ENCODE measurements around the gene PKP4. TPM values are rescaled to one million over a fixed set of nuclear protein-coding genes. Genes with fewer than 3 reads are reported as not detected.
A peak's percentile ranks its signal among the peaks of the same experiment; 100 is the strongest.

PKP4 gene
- total and polyA plus RNA-seq, 2 of the 8 experiments (the other 6 are each of a cell fraction or from before 2014, with no cell fraction given), result 48.2 to 88.0 TPM

GRCh38 chr2:158619496-158619895, 162.7 kb downstream of the PKP4 start:
- no peaks in the 10 kb centered on the region for H3K4me1 ChIP-seq (replicated peaks in 1 of 4; ENCODE audit: control insufficient read depth in 3 of 4, insufficient read depth in 4 of 4, low read length in 3 of 4)
- H3K56ac ChIP-seq (replicated peaks; ENCODE audit: insufficient read length, low read depth, low read length), result no peak overlapping the region
- no peak overlapping the region for H3K23ac ChIP-seq (ENCODE audit: insufficient read length)
- H2AK5ac ChIP-seq (ENCODE audit: low read depth, low read length), result no peak overlapping the region
- no peaks in the 10 kb centered on the region for H4K20me1 ChIP-seq (replicated peaks in 1 of 2; ENCODE audit: control insufficient read depth in 1 of 2, insufficient read depth in 2 of 2, low read length in 2 of 2)
- ChIA-PET CTCF (ENCODE audit: partially characterized antibody) (interaction anchor here (0.6 to 1.7 kb wide), 11 partner anchors 9 to 585 kb away, joined by 3 to 5 read pairs (median 3); no protein-coding TSS in a partner anchor), POLR2A (ENCODE audit: partially characterized antibody) (interaction anchor here (1.2 to 1.3 kb wide), 2 partner anchors 16 to 36 kb away, joined by 3 read pairs; no protein-coding TSS in a partner anchor)
- 0 out of 2 replicates have a peak overlapping the region, but pooled peaks have one; percentile 36 for H3K27ac ChIP-seq (ENCODE audit: low read depth, low read length)
- WGBS, 2 experiments (ENCODE audit: extremely low coverage in 1 of 2, insufficient coverage in 1 of 2, insufficient read length in 1 of 2, insufficient replicate concordance in 2 of 2, low coverage in 1 of 2, low lambda C conversion rate in 2 of 2, missing lambda C conversion rate in 1 of 2), result 93% methylated on average over 2 of the region's 2 CpGs; no CpG with 5 or more reads in 1 of the 2 experiments
- no peak overlapping the region for H3K9ac ChIP-seq (replicated peaks in 1 of 4; ENCODE audit: extremely low read depth in 1 of 4, low read depth in 3 of 4, low read length in 3 of 4)
- no peak overlapping the region for H3K4me3 ChIP-seq (ENCODE audit: extremely low read depth in 1 of 4, insufficient read depth in 2 of 4, low read depth in 3 of 4, low read length in 4 of 4)
- no peaks in the 10 kb centered on the region for H3K9me3 ChIP-seq (ENCODE audit: insufficient read depth in 2 of 2, low read depth in 1 of 2, low read length in 1 of 2)
- H4K8ac ChIP-seq (ENCODE audit: extremely low read depth, insufficient read depth, low read length), result no peak overlapping the region
- no peak overlapping the region for H2AFZ ChIP-seq (ENCODE audit: low read length)
- FAIRE-seq (peak; percentile 28), DNase-seq (ENCODE audit: low read depth in 1 of 2, low spot score in 2 of 2) (no peak)
- no peak overlapping the region for H4K91ac ChIP-seq (replicated peaks; ENCODE audit: insufficient read length, low read length)
- peaks cover 2 to 40% (median 22%) of the 10 kb centered on the region in 4 experiments; a peak in 7 of 8 replicates for H3K36me3 ChIP-seq (ENCODE audit: control insufficient read depth in 2 of 4, insufficient read depth in 4 of 4, low read length in 3 of 4)
- no peak overlapping the region for H3K4me2 ChIP-seq (ENCODE audit: insufficient read depth in 1 of 2, low read depth in 2 of 2, low read length in 2 of 2)
- H3K79me1 ChIP-seq (ENCODE audit: low read depth, low read length), result no peaks in the 10 kb centered on the region
- H2BK15ac ChIP-seq (ENCODE audit: low read length), result no peak overlapping the region
- H2BK12ac ChIP-seq (ENCODE audit: low read depth, low read length), result no peak overlapping the region
- H3K14ac ChIP-seq (ENCODE audit: insufficient read length), result no peak overlapping the region
- no peak for TF ChIP-seq TEAD4 (IDR thresholded peaks at IDR 0.05; ENCODE audit: low read depth, low read length)
- TF ChIP-seq KDM1A (IDR thresholded peaks at IDR 0.05; ENCODE audit: borderline replicate concordance, low read length), result no peak
- TF ChIP-seq MAFK (IDR thresholded peaks at IDR 0.05; ENCODE audit: low read depth, low read length), result peak; percentile 85
- TF ChIP-seq BACH1 (IDR thresholded peaks at IDR 0.05; ENCODE audit: low read length), result peak; percentile 93
- TF ChIP-seq POU5F1 (IDR thresholded peaks at IDR 0.05; ENCODE audit: low read depth, low read length), result no peak
- H3K27me3 ChIP-seq (replicated peaks in 1 of 4; ENCODE audit: control insufficient read depth in 3 of 4, extremely low read depth in 1 of 4, insufficient read depth in 3 of 4, low read length in 3 of 4), result no peaks in the 10 kb centered on the region
- no peak overlapping the region for H2BK120ac ChIP-seq (replicated peaks; ENCODE audit: low read depth, low read length)
- no peak overlapping the region for H4K5ac ChIP-seq (ENCODE audit: insufficient read length, low read depth, low read length)
- no peak overlapping the region for H2BK5ac ChIP-seq (ENCODE audit: low read depth, low read length)
- H3K4ac ChIP-seq (replicated peaks; ENCODE audit: insufficient read length, low read depth, low read length), result no peak overlapping the region
- H3K79me2 ChIP-seq (ENCODE audit: control insufficient read depth in 1 of 2, insufficient read depth in 2 of 2, low read length in 2 of 2), result no peaks in the 10 kb centered on the region
- H2BK20ac ChIP-seq (ENCODE audit: low read length), result no peak overlapping the region
- no peaks in the 10 kb centered on the region for H3K23me2 ChIP-seq (ENCODE audit: low read depth, low read length)
- H3K18ac ChIP-seq (ENCODE audit: extremely low read depth, low read length), result no peak overlapping the region
